HG03103 (cell line): ENCODE measurements around the gene RGL2.

Experiments used
- ATAC-seq: cut with Tn5 transposase; IDR thresholded peaks from one replicate; pipeline ENCODE4 v1.9.1; 2021; ENCODE audit warnings: low read depth; ENCODE audit not compliant: unreplicated experiment

RGL2 gene

DNA sequence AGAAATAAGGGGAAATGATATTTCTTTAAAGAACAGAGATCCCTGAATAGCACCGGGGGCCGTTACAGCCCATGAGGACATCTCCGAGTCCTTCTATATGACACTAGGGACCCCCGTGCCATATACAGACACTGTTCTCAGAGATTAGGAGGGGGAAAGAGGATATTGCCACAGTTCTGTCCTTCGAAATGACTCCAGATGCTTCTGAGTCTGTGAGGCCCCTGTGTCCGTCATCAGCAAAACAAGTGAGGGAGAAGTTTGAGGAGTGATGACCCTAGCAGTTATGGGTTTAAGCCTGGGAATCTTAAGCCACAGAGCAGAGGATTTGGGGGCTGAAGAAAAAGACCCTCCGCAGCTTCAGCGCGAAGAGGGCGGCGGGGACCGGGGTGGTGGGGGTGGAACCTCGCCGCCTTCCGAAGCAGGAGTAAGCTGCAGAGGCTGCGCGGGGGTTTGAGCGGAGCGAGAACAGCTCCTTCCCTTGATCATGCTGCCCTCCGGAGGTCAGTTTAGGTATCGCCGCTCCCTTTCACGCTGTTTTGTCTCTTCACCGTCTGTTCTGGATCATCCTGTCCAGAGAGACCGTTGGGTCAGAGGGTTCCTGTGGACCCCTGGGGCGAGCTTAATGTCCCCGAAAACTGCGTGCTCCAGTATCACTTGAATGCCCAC lies 50.6 kb downstream of the RGL2 start:
- ATAC-seq = peak; percentile 36

DNA sequence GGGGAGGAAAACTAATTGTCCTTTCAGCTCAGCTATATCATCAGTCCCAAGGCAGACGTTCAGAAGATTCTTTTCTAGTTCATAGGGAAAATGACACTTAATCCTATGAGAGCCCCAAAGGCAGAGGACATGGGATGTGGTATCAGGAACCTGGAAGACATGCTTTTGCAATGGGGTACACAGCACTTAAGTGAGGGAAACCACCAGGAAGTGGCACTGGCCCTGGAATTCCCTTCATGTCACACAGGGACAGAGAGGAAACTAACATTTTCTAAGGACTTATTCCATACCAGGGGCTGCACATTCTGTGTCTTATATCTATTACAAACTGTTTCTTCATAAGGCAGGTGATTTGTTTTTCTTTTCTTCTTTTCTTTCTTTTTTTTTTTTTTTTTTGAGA lies 55.3 kb downstream of the RGL2 start:
- ATAC-seq = no peak

DNA sequence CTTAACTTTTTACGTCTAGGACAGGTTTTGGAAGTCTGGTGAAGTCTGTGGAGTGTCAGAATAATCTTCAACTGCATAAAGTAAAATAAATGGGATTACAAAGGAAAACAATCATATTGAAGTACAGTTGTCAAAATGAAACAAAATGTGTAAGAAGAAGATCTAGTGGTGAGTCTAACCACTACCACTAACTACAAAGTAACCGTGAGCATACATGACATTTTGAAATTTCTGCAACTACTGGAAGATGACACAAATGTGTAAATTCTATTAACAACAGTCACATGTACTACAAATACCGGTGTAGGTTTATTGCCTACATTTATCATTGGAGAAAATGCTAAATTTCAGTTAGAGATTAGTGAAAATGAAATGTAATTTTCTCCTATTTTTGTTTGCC lies 56.8 kb downstream of the RGL2 start:
- no peak for ATAC-seq
